Activated naive CD8-positive, alpha-beta T cell treated with anti-CD3 and anti-CD28 coated beads, Interleukin-2, amount 50 U/mL, for 16 hours (primary cell): ENCODE results near the gene ARF3.
A peak's percentile ranks its signal among the peaks of the same experiment; 100 is the strongest.

Experiments
- DNase-seq: peaks from one replicate; pipeline ENCODE4 v3.0.0-alpha.2; 2020; ENCODE audit warnings: low read depth, low spot score

The ARF3 gene

GRCh38 chr12:48966177-48966895, 9.0 kb upstream of the ARF3 start:
- no peak for DNase-seq

GRCh38 chr12:48965298-48965838, 8.1 kb upstream of the ARF3 start:
- DNase-seq = no peak

- DNase-seq = no peak
Observed at GRCh38 chr12:48961801-48962200, 4.5 kb upstream of the ARF3 start.

GRCh38 chr12:48961331-48961730, 4.0 kb upstream of the ARF3 start:
- DNase-seq = no peak

- DNase-seq = no peak
Observed at GRCh38 chr12:48960834-48961233, 3.5 kb upstream of the ARF3 start.

- no peak for DNase-seq
Observed at GRCh38 chr12:48958049-48958388, 732 bp upstream of the ARF3 start.

GRCh38 chr12:48956279-48957140, 777 bp downstream of the ARF3 start:
- no peak for DNase-seq

GRCh38 chr12:48954841-48955501, 2.3 kb downstream of the ARF3 start:
- no peak for DNase-seq

GRCh38 chr12:48954061-48954460, 3.2 kb downstream of the ARF3 start:
- DNase-seq = no peak

GRCh38 chr12:48952691-48953090, 4.6 kb downstream of the ARF3 start:
- DNase-seq = no peak

- no peak for DNase-seq
Observed at GRCh38 chr12:48947727-48948126, 9.6 kb downstream of the ARF3 start.

GRCh38 chr12:48946943-48947342, 10.3 kb downstream of the ARF3 start:
- no peak for DNase-seq

GRCh38 chr12:48946205-48946604, 11.1 kb downstream of the ARF3 start:
- DNase-seq = no peak

- DNase-seq = no peak
Observed at GRCh38 chr12:48943221-48943620, 14.1 kb downstream of the ARF3 start.

GRCh38 chr12:48940181-48940580, 17.1 kb downstream of the ARF3 start:
- no peak for DNase-seq

GRCh38 chr12:48938805-48939204, 18.5 kb downstream of the ARF3 start:
- DNase-seq = no peak

GRCh38 chr12:48937170-48937569, 20.1 kb downstream of the ARF3 start:
- DNase-seq = no peak

GRCh38 chr12:48936379-48936979, 20.8 kb downstream of the ARF3 start:
- DNase-seq = peak; percentile 70

GRCh38 chr12:48934312-48934706, 23.0 kb downstream of the ARF3 start:
- DNase-seq = no peak

GRCh38 chr12:48933664-48934311, 23.5 kb downstream of the ARF3 start:
- no peak for DNase-seq

- DNase-seq = no peak
Observed at GRCh38 chr12:48932878-48933277, 24.4 kb downstream of the ARF3 start.
